SHP77 treated with DMSO at 0.1 percent for 48 hours (cell line): ENCODE data around the gene DPP6.

ENCODE experiments used
- DNase-seq: peaks from one replicate; lab custom pipeline; 2025; lab: John Stamatoyannopoulos, UW

The DPP6 gene

DNA sequence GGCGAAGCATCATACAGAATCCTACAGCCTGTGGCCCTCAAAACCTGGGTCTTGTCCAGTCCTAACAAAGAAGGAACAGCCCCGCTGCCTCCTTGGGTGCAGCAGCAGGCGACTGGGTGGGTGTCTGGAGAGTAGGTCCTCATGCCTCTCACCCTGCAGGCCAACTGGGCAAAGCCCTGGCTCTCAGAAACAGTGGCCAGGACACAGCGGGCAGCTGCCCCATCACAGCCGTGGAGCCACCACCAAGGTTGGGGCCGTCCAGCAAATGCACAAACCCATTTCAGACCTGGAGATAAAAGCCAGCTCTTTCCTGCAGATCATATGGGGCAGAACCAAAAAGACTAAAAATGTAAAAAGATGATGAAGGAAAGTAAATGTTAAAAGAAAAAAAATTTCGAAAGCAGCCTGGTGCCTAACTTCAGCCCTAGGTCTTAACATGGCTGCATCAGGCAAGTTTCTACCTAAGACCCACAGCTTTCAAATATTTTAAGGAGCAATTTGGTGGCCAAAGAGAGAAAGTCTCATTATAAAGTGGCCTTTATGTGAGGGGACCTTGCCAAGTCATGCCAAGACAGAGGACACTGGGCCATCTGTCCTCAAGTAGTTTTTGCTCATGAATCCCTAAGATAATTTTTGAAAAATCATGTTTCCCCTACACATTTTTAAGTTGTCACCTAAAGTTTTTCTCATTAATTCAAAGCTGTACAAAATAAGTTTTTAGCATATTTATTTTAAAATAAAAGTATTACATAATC is 808.6 kb downstream of the DPP6 start:
- no peak for DNase-seq

DNA sequence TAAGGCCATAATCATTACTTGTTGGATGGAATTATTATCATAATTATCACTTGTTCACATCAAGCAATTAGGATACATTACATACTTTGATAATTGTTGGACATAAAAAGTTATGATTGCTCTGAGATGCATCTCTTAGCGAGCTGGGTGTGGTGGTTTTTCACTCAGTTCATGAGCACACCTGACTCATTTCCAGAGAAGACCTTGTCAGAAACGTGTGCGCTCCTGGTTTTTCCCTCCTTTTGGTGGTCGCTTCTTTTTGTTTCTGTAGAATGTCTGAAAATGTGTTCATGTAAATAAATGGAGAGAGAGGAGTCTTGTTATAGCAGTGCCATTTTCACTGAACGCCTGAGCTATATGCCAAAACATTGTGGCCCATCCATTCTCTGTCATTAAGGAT is 809.4 kb downstream of the DPP6 start:
- no peak for DNase-seq

DNA sequence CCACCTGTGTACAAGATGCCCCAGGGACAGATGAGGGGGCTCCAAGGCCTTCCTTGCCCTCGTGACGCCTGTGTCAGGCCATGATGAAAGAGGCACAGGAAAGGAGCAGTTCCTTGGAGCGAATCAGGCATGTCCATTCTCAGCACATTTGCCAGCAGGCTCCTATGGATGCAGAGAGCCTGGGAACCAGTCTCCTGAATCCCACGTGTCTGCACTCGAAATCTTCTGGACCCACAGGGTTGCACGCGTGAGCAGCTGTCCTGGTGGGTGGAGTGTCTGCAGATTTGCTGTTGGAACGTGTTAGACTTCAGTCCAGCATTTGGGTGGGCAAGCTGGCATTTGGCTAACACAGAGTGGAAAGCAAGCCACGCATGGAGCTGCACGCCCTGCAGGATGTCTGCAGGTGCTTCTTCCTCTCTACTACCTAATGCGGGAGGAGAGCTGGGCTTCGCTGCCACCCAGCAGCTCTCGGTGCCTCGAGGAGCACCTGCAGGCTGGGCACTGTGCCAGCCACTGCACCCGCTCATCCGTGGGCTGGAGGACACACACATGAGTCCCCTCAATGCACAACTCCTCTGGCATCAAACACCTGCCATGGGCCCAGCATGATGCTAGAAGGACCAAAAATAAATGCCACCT is 810.1 kb downstream of the DPP6 start:
- no peak for DNase-seq

DNA sequence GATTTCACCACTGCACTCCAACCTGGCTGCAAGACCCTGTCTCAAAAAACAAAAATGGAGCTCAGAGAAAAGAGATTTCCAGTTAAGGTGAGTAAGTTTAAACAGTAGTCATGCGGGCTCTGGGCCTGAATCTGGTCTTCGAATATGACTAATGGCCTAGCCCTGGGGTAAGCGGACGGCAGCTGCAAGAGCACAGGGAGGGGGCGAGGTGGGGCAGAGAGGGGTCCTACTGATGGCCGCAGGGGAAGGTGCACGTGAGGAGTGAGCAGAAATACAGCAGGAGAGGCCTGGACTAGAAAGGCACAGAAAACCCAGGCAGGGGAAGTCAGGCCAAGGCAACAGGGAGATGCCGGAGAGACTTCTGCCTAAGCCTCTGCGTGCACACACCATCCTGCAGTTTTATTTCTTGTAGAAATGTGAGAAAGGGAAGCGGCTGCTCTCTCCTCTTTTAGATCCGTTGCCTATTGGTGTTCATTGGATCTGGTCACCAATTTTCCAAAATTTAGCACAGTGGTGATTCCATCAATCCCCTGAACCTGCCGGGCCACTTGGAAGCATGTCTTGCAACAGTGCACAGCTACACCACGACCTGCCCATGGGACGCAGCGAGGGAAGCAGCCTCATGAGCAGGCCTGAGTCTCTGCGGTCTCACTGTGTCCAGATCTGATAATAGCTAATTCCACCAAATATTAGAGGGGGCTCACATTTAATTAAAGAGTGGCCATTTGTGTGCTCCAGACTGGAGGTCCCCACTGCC is 811.7 kb downstream of the DPP6 start:
- no peak for DNase-seq

DNA sequence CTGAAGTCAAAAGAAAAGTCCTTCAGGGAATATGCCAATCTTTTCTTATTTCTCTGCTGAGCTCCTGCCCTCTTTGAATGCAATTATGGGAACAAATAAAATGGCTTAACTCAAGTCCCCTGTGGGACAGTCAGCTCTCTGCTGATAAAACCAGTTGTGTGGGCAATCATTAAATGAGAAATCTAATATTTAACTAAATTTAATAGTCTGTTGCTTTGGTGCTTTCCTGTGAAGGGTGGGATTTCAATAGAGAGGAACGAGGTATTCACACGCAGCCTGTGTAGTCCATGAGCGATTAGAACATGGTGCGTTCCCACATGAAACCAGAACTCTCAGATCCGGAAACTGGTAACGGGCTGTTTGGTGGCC is 812.3 kb downstream of the DPP6 start:
- no peak for DNase-seq

DNA sequence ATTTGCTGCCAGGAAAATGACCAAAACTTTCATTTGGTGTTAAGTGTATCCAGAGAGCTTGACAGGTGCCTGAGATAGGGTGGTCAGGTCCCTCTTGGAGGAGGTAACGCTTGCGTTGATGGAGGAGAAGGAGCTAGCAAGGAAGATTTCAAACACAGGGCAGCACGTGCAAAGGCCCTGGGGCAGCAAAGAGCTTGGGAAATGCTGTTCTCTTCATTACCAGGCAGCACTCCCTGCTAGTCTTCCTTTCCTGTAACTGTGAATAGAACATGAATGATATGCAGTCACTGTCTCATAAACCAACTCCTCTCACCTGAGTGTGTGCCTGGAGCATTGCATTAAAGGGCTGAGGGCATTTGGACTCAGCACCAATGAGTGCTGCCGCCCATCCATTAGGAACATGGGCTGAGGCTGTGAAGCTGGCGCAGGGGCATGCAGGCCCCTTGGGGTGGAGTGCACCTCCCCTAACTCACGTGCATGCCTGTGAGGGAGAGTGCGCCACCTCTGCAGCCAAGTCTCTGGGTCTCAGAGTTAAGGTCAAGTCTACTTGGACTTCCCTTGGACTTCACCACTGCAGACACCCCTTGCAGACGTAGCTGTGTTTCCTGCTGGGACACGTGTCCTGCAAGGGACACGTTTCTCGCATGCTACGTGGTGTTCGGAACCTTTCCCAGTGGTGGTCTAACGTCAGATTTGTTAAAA is 813.9 kb downstream of the DPP6 start:
- no peak for DNase-seq

DNA sequence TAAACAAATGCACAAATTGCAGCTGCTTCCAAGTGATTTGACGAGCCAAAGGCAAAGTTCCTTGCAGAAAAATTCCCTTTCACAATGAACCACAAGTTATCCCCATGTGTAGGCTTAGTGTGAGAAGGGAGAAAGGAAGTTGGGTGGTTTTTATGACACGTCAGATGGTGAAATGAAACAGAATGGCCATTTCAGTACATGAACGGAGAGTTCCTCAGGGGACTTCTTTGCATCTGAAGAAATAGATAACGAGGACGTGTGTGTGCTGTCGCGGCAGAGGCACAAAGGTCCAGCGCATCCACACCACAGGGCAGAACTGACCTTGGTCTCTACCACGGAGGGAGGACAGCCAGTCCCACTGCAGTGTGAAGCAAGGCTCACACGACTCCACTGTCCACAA is 814.9 kb downstream of the DPP6 start:
- no peak for DNase-seq

DNA sequence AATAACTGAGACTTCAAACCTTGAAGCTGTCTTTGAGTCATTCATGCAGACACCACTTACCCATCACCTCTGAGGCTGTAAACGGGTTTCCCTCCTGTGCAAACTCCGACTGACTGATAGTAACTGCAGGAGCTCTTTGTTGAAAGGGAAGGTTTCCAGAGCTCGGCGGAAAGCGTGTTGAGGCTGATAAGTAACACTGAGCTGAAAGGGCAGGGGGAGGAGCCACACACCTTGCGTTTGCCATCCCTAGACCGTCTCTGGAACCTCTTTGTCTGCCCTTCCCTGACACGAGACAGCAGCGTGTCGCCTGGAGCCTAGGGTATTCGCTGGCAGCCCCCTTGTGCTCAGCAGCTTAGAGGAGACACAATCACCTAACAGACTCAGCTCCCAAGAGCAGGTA is 816.7 kb downstream of the DPP6 start:
- no peak for DNase-seq

DNA sequence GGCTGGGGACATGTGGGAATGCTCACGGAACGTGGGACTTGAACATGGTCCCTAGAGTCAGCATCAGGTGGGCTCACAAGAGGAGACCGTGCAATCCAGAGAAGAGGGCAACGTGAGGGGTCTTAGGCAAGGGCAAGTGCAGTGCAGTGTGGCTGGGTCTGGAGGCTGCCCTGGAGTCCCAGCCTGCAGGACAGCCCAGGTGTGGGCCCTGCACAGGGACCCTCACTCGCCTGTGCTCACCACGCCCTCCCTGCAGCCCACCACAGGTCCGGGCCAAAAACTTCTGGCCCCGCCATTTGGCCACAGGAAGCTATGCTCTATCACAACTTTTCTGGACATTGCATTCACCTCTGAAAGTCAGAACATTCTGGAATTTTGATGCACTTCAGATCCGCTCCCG is 817.2 kb downstream of the DPP6 start:
- DNase-seq = no peak

DNA sequence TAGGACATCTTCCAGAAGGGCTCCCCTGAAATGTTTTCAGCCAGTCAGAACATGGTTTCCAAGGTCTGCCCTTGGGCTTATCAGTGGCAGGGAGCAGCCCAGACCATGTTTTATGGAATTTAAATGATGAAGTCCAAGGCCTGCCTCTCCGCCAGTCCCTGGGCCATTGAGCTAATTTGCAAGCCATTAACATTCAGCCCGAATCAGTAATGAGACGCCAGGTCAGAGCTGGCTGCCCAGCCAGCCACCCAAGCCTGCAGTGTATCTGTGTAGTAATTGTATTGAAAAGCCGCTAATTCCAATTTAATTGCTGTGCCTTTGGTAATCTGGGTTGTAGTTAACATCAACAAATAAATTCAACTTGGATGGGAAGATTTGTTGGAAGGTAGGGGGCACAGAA is 819.3 kb downstream of the DPP6 start:
- no peak for DNase-seq

DNA sequence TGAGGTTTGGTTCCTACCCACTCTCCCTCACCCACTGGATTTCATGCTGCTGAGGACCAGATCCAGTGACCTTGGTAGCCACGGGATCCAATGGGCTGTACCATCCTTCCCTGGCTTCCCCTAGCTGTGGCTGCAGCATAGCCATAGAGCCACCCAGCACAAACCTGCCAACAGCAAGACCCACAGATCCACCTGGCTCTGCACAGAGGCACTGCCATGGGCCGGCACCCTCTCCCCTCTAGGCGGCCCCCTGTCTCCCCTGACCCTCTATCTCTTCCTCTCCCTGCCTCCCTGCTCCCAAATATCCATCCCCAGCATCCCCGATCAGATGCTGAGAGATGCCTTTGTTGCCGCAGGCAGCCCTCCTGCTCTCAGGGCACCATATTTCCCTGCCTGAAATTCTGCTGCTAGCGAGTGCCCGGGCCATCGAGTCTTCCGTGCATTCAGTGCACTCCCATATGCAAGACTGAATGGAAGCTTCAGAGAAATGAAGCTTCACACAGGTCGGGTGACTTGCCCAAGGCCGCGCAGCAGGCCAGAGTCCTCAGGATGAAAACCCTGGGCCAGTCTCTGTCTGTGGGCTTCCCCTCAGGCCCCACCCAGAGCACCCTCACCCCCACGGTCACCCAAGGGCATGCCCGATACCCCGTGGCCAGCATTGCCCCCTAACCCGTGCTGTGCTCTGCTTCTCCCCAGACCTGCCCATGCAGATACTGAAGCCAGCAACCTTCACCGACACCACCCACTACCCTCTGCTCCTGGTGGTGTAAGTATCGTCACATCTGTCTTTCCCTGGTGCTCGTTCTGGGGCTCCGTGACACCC is 819.9 kb downstream of the DPP6 start:
- no peak for DNase-seq

DNA sequence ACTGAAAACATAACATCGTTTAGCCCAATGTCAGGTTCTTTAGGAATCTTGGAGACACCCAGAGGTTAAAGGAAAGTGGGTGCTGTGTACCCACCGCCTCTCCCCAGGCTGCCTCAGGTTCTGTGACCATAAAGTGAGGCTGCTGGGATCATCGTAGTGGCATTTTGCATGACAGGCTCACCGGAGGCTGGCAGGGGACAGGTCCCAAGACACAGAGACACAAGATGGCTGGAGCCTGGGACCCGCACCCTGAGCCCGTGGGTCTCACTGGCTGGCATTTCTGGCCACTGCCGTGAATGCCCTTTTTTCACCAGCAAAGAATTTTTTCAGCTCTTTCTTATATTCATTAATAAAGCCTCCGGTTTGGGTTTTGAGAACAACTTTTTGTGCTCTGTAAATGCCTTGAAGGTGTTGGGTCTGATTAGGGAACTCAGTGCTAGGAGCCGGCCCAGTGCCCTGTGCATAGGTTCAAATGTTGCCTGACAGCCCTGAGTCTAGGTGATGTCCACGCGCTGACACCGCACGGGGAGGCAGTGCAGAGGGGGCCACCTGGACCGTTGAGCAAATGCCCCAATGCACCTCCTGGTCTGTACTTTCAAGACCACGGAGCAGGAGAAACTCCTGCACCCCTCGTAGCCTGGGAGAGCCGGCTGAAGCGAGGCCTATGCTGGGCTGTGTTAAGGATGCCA is 820.8 kb downstream of the DPP6 start:
- no peak for DNase-seq

DNA sequence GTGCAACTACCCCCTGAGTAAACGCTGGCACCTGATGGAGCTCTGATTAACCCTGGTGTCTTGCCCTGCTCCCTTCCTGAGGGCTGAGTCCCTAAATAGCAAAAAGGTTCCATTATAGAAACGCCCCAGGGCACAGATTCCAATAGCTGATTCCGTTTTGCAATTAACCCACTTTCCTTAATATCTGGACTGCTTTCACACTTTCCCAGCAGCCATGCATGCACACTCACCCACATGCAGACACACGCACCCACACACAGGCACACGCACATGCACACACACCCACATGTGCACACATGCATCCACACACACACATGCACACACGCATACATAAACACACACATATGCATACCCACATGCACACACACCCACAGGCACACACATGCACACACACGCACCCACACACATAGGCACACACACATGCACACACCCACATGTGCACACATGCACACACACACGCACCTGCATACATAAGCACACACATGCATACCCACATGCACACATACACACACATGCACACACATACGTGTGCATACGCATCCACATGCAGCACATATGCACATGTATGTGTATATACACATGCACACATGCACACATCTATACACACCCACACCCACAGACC is 821.4 kb downstream of the DPP6 start:
- DNase-seq = no peak

DNA sequence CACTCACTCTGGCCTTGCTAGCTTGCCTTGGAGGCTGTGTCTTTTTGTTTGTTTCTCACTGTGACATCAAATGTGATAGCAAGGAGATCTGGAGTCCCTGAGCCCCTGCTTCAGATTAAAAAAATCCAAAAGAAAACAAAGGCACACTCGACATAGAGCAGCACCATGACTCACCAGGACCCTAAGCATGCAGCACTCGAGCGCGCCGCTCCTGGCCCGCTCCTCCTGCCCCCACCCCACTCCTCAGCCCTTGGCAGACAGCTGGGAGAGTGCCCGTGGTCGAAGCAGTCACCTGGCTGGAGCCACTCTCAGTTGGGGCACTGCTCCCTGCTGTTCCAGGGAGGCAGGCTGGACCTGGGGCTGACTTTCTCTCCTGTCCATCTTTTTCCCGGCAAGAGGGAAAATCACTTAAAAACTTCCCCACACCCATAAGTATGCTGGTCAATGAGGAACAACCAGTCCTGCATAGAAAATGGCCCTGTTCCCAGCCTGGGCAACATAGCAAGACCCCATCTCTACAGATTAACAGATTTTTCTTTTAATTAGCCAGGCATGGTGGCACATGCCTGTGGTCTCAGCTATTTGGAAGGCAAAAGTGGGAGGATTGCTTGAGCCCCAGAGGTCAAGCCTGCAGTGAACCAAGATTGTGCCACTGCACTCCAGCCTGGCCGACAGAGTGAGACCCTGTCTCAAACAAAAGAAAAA is 822.4 kb downstream of the DPP6 start:
- no peak for DNase-seq

DNA sequence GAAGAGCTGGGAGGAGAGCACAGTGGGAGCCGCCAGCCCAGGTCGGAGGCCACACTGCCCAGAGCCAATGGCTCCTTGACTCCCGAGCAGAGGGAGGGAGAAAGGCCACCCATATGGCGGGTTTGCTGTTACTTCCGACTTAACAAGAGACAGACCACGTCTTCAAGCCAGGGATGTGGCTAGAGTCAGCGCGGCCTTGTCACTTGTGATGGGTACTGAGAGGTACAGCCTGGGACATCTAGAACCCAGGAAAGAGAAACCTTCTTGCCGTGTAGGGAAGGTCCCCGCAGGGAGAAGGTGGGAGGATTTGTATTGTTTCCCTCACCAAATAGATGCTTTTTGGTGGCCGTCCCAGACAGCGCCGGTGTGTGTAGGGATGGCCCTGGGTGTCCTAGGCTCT is 823.1 kb downstream of the DPP6 start:
- no peak for DNase-seq

DNA sequence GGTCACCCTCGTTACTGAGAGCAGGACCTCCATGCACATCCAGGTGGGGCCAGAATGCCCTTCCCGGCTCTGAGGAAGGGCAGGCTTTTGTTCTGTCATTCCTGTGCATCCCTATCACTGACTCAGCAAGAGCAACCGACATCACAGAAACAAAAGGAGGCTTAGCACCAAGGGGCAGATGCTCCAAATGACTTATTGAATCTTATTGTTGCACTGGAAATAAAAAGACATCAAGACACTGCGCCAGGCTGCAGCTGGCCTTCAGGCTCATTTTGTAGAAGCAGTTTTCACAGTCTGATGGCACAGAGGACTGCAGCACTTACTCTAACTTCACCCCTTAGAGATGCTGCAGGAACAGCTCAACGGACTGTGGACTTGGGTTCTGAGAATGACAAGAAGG is 824.3 kb downstream of the DPP6 start:
- DNase-seq = no peak

DNA sequence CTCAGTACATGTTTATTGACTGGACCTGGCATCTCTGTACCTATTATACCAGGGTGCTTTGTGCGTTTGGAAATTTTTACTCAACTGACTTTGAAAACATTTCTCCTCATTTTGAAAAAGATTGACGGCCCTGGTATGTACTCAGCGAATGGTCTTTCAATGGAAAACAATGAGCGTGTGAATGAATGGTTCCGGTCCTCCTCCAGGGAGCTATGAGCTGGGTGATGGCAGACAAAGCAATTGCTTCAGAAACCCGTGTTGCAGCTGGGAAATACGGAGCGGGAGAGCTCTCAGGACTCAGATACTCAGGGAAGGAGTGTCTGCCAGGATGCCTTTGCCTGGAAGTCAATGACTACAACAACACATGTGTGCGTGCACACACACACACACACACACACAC is 824.8 kb downstream of the DPP6 start:
- no peak for DNase-seq

DNA sequence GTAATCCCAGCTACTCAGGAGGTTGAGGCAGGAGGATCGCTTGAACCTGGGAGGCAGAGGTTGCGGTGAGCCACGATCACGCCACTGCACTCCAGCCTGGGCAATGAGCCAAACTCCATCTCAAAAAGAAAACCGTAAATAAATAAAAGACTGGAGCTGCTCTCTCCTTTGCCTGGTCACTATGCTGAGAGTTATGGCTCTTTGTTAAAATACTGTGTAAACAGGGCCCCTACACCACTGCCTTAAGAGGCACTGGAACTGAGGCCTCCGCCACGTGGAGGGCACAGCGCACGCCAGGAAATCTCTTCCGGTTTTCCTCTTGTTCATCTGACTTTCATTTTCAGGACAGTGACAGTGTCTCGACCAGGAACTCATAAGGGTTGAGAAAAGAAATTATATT is 827.4 kb downstream of the DPP6 start:
- peak; percentile 35 for DNase-seq

DNA sequence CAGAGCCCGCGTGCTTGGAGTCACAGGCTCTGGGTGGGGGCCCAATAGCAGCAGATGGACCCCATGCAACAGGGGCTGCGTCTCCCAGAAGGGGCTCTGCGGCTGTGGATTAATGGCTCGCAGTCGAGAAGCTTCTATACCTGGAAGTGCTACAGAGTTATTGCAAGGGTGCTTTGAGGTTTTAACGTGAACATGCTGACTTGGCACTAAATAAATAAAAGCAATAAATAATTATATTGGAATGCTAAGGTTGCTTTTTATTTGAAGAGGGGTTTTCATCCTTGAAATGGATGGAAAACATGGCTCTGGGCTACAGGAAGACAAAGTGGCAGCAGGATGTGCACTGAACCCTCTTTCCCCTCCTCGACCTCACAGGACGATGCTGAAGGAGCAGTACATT is 828.3 kb downstream of the DPP6 start:
- no peak for DNase-seq

DNA sequence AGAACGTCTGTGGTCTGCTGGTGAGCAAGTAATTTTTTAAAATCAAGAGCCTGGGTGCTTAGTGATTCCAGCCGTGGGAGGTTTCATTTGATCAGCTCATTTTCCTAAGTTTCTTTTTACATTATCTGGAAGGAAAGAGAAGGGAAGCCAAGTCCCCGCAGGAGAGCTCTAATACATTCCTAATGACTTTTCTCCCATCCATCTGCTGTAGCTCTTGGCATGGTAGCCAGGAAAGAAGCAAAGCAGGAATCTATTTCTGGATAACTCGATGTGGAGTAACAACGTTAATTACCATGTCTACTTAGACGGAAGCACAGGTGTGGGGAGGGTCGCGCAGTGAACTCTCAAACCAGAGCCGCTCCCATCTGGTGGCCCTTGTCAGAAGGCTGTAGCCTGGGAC is 828.8 kb downstream of the DPP6 start:
- DNase-seq = no peak
